RWPE1 (cell line): Measurements from ENCODE around the gene ATP6V1C2.

Experiments
- CTCF ChIA-PET: fragments of 350-600 bp; sonication (Branson Sonifier 250); formaldehyde crosslinking; extraction: SDS; loops from one replicate; lab custom pipeline; 2021; lab: Yijun Ruan, JAX
- POLR2A ChIA-PET: fragments of 400-600 bp; formaldehyde crosslinking; extraction: SDS; loops from one replicate; lab custom pipeline; 2020; ENCODE audit warnings: antibody characterized with exemption; ENCODE audit not compliant: low non-redundant PET; lab: Yijun Ruan, JAX
- DNase-seq: peaks from one replicate; pipeline ENCODE4 v3.0.0; 2012; ENCODE audit warnings: low spot score
- H3K27ac ChIP-seq: fragments of 450-650 bp; 2 replicates; pipeline ENCODE4 v1.5.1; 2017
- CTCF ChIP-seq: fragments of 450-650 bp; conservative IDR thresholded peaks from 2 replicates; pipeline ENCODE4 v1.5.1; 2017; ENCODE audit warnings: low read depth, mild to moderate bottlenecking

Gene ATP6V1C2

GRCh38 chr2:10722252-10722825, 909 bp downstream of the ATP6V1C2 start:
- no peak for DNase-seq
- ChIA-PET CTCF (interaction anchor here (0.7 to 0.9 kb wide), 3 partner anchors 69 to 1842 kb away, joined by 3 to 7 read pairs (median 4); no protein-coding TSS in a partner anchor), POLR2A (no interaction called here)
- no peak for TF ChIP-seq CTCF
- no peak overlapping the region for H3K27ac ChIP-seq

GRCh38 chr2:10732924-10733565, 11.6 kb downstream of the ATP6V1C2 start:
- no peak for DNase-seq
- no peak overlapping the region for H3K27ac ChIP-seq
- CTCF ChIA-PET = no interaction called here
- TF ChIP-seq CTCF = no peak
- POLR2A ChIA-PET = no interaction called here

GRCh38 chr2:10733566-10733925, 12.1 kb downstream of the ATP6V1C2 start:
- ChIA-PET CTCF (no interaction called here), POLR2A (no interaction called here)
- TF ChIP-seq CTCF = no peak
- no peak for DNase-seq
- H3K27ac ChIP-seq = no peak overlapping the region

GRCh38 chr2:10733980-10734379, 12.6 kb downstream of the ATP6V1C2 start:
- no peak for TF ChIP-seq CTCF
- ChIA-PET POLR2A (no interaction called here), CTCF (no interaction called here)
- H3K27ac ChIP-seq = no peak overlapping the region
- DNase-seq = no peak

- TF ChIP-seq CTCF = no peak
- CTCF ChIA-PET = interaction anchor here (0.7 kb wide), 1 partner anchor 94 kb away, joined by 5 read pairs; no protein-coding TSS in a partner anchor
- POLR2A ChIA-PET = no interaction called here
- no peak for DNase-seq
- H3K27ac ChIP-seq = no peak overlapping the region
These were observed 16.8 kb downstream of the ATP6V1C2 start for GRCh38 chr2:10738192-10738591.

- CTCF ChIA-PET = interaction anchor here (0.6 kb wide), 1 partner anchor 43 kb away, joined by 5 read pairs; no protein-coding TSS in a partner anchor
- no peak overlapping the region for H3K27ac ChIP-seq
These were observed 18.8 kb downstream of the ATP6V1C2 start for GRCh38 chr2:10740226-10740625.

More at GRCh38 chr2:10740226-10740625, 18.8 kb downstream of the ATP6V1C2 start:
- DNase-seq = no peak
- no peak for TF ChIP-seq CTCF
- POLR2A ChIA-PET = no interaction called here
